ENCODE data around the gene BACE1-AS.

- TF ChIP-seq CTCF (conservative IDR thresholded peaks at IDR 0.05; ENCODE audit: low read length), result no peak
- no peak for TF ChIP-seq EZH2phosphoT487 (IDR thresholded peaks at IDR 0.05; ENCODE audit: borderline replicate concordance)
These were observed 19.9 kb upstream of the BACE1-AS start for GRCh38 chr11:117271208-117271607.
